Peyer's patch (tissue), 4 donors: ENCODE results near the gene PTH.

ENCODE experiments used
- POLR2A ChIP-seq, 2 donors: fragments of 450-650 bp; IDR thresholded peaks; one replicate each; pipeline ENCODE4 v1.5.1; 2017; ENCODE audit warnings: antibody characterized with exemption in 2 of 2, mild to moderate bottlenecking in 2 of 2, moderate library complexity in 2 of 2
- TF ChIP-seq, protein P1 (sequence below), 6 experiments: fragments of 450-650 bp in 4 of 6; fragments of 200-600 bp in 2 of 6; sonication (generic) in 1 of 6; IDR thresholded peaks; one replicate each; pipeline ENCODE4 v1.5.1; 2017 to 2019; ENCODE audit warnings: antibody characterized with exemption in 6 of 6, mild to moderate bottlenecking in 3 of 6, moderate library complexity in 1 of 6

DNA sequence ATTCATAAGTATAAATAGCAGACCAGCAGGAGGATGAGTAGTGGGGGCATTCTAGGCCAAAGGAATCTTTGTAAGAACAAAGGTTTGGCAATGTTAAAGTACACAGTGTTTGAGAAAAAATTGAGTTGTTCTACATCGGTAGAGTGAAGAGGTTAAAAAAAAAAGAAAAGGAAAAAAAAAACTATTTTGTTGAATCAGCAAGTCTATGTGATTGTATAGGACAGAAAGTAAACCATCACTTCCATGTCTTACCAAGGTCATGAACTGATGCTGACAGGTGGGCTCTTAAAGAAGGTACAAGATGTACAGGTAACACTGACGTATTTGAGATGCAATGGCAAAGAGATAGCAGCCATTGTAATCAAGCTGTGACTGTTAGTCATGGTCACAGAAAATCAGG, 29.5 kb upstream of the PTH start:
- TF ChIP-seq POLR2A (IDR thresholded peaks at IDR 0.05), result no peak
- TF ChIP-seq, protein P1, sequence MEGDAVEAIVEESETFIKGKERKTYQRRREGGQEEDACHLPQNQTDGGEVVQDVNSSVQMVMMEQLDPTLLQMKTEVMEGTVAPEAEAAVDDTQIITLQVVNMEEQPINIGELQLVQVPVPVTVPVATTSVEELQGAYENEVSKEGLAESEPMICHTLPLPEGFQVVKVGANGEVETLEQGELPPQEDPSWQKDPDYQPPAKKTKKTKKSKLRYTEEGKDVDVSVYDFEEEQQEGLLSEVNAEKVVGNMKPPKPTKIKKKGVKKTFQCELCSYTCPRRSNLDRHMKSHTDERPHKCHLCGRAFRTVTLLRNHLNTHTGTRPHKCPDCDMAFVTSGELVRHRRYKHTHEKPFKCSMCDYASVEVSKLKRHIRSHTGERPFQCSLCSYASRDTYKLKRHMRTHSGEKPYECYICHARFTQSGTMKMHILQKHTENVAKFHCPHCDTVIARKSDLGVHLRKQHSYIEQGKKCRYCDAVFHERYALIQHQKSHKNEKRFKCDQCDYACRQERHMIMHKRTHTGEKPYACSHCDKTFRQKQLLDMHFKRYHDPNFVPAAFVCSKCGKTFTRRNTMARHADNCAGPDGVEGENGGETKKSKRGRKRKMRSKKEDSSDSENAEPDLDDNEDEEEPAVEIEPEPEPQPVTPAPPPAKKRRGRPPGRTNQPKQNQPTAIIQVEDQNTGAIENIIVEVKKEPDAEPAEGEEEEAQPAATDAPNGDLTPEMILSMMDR (IDR thresholded peaks at IDR 0.05), result no peak
